GM21723 (cell line): ENCODE measurements around the gene KLHL30.

Experiments used
- ATAC-seq: cut with Tn5 transposase; IDR thresholded peaks from one replicate; pipeline ENCODE4 v1.9.1; 2021; ENCODE audit warnings: mild to moderate bottlenecking, moderate library complexity; ENCODE audit not compliant: unreplicated experiment

KLHL30 gene

DNA sequence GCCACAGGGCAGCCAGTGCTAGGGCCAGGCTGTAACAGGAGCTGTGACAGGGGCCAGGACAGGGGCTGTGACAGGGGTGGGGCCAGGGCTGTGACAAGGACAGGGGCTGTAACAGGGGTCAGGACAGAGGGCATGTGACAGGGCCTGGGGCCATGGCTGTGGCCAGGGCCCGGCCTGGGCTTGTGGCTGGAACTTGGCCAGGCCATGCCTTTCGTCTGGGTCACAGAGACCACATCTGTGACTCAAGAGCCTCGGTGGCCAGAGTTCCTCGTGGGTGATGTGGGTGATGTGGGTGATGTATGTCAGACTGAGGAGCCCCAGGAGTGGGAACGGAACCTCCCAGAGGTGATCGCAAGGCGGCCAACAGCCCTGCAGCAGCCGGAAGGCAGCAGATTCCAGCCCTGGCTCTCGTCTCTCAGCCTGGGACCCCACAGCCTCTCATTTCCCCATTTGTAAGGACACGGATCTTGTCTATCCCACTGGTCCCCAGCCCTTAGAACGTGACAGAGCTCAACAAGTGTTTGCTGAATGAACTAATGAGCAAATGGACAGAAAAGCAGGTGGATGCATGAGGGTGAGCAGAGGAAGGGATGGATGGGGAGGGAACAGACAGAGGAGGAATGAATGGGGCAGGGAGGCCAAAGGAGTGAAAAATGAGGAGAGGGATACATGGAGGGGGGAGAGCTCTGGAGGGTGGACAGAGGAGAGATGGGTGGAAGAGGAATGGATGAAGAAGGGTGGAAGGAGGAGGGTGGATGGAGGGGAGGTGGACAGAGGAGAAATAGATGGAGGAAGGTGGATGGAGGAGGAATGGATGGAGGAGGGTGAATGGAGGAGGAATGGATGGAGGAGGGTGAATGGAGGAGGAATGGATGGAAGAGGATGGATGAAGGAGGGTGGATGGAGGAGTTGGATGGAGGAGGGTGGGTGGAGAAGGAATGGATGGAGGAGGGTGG lies 21.0 kb upstream of the KLHL30 start:
- no peak for ATAC-seq

DNA sequence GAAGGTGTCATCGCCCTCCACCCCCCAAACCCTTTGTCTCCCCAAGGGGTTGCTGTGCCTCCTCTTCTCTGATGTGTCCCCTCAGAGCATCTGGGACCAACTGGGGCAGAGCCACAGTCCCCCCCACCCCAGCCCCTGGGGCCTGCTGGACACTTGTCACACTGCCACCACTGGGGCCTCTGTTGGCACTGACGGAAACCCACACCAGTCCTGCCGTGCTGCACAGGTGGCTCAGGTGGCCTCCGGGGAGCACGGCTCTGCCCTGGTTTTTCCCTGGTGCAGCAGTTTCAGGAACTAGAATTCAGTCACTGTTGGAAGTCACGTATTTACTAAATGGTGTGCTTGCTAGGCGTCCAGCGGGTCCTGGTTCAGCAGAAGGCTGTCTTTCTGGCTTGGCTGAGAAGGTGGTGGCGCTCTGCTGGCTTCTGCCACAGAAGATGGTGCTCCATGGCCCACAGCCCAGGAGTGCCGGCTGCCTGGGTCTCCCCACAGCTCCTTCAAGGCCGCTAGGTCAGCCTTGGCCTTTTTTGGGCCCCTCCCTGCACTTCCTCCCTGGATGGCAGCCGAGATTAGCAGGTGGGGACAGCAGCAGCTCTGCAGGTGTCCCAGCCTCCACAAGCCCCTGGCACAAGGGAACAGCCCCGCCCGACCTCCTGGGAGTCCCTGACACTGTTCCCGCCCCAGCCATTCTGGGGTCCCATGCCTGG lies 18.6 kb upstream of the KLHL30 start:
- ATAC-seq: no peak

DNA sequence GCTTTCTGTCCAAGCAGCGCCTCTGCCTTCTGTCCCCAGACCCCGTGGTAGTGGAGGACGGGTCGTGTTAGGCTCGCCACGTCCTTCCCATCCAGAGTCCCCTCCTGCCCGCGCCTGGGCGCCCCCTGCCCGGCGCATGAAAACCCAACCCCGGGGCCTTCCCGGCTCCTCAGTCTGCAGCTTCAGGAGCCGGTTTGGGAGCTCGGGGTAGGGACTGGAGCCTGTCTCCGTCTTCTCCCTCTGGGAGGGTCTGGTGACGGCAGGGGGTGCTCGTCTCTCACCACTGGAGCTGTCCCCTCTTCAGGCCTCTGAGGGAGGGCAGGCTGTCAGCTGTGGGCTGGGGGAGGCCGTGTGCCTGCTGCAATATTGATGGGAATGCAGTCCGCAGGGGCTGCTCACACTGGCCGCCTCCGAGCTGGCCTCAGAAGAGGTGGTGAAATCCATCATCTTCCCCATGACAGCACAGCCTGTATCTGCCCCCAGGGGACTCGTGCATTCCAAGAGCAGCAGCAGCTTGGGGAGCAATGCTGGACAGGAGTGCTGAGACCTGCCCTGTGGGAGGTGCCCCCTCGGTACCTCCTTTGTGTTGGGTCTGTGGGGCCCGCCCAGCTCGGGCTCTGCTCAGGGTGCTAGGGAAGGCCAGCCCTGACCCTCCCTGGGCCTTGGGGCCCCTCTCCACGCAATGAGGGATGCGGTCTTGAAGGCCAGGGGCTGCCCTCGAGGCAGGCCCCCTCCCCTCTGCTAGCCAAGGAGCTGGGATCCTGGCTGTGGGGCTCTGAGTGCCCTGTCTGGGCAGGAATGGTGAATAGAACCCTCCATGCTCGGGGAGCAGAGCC lies 17.8 kb upstream of the KLHL30 start:
- no peak for ATAC-seq

DNA sequence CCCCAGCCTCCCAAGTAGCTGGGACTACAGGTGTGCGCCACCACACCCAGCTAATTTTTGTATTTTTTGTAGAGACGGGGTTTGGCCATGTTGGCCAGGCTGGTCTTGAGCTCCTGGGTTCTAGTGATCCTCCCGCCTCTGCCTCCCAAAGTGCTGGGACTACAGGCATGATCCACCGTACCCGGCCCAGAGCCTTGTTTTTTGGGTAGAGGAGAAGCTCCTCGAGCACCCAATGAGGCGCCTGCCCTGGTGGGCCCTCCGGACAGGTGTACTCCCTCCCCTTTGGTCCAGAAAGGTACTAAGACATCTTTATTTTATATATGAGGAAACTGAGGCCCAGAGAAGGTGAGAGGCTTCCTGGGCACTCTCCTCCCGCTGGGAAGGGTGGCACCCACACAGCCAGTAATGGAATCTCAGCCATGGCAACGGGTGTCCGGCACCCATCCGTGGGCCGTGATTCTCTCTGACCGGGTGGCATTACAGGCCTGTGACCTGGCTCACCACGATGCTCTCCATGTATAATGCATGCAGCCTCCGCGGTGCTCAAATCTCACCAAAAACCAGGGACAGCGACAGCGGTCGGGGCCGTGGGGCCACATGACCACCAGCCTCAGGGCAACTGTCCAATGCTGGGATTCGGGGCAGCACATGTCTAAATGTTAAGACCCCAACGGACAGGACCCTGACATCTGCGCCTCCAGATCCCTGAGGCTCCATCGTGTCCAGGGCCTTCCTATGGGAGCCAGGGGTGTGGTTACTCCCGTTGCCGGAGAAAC lies 16.8 kb upstream of the KLHL30 start:
- no peak for ATAC-seq

DNA sequence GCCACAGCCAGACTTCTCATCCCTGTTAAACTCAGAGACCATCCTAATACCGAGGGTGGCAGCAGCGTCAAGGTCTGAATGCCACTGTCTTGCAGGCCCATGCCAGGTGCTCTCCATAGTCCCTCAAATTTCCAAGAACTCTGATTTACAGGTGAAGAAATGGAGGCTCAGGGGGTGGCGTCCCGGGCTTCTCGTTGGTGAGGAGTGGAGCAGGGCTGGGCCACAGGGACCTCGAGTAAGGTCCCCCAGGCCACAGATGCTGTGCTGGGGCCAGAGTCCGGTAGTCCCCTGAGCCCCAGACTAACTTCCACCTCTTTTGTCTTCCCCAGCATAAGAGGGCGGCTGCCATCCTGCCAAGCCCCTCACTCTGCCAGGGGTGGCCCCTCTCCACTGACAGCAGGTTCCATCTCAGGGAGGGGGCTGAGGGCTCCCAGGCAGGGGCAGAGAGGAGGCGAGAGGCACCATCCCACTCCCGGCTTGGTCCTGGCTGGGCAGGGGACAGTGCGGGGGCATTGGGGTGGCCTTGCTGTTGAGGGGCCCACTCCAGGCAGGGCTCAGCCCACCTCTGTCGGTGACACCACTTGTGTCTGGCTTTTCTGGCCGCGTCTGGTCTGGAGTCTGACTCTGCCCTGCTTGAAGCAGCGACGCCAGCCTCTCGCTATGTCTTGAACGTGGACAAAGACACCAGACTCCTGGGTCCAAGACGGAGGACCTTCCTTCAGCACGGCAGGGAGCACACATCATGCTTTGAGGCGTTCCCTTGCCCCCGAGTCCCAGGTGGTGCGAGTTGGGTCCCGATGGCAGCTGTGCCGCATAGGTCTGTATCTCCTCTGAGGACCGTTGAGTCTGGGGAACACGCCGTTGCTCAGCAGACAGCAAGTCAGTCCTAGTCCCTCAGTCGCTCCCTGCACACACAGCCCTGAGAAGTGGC lies 15.9 kb upstream of the KLHL30 start:
- ATAC-seq: no peak

DNA sequence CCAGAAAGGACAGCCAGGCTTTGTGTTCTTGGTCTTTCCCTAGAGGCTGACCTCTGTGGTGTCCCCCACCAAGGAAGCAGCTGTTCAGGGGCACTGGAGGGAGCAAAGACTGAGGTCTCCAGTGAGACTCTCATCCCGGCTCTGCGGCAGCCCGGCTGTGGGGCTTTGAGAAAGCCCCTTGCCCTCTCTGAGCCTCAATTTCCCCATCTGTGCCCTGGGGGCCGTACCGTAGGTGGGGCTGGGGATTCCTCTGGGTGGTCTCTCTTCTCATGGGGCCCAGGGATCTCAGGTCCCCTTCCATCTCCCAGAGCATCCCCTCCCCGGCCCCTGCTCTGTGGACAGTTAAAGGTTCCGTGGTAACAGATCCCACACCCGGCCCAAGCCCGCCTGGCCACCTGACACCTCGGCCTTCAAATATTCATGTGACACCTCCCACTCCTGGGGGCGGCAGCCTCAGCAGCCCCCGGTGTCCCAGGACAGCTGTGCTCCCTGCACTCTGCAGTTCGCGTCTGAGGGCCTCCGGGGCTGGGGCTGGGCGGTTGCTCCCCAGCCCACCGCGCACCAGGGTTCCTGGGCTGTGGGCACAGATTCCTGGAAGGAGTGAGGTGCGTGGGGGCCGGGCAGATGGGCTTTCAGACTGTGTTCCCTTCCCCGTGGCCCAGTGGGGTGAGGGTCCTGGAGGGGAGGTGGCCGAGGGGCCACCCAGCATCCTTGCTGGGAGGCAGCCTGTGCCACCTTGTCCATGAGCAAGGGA lies 15.1 kb upstream of the KLHL30 start:
- ATAC-seq: no peak

DNA sequence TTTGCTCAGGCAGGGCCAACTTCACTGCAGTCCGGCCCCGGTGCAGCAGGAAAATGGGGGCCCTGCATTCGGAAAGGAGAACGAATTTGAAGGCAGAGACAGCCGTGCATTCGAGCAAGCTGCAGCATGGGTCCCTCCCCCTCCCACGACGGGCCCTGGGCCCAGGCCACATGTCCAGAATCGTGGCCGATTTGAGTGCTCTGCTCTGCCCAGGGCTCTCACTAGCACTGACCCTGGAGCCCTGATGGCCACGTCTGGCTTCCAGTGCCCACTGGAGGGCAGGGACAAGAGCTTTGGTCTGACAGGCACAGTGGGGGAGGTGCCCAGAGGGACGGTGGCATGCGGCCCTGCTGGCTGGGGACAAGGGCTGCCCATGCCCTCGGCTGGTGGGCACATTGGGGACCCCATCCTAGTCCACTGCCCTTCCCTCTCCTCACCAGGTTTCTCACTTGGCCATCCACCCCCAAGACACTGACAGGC lies 14.4 kb upstream of the KLHL30 start:
- ATAC-seq: no peak

DNA sequence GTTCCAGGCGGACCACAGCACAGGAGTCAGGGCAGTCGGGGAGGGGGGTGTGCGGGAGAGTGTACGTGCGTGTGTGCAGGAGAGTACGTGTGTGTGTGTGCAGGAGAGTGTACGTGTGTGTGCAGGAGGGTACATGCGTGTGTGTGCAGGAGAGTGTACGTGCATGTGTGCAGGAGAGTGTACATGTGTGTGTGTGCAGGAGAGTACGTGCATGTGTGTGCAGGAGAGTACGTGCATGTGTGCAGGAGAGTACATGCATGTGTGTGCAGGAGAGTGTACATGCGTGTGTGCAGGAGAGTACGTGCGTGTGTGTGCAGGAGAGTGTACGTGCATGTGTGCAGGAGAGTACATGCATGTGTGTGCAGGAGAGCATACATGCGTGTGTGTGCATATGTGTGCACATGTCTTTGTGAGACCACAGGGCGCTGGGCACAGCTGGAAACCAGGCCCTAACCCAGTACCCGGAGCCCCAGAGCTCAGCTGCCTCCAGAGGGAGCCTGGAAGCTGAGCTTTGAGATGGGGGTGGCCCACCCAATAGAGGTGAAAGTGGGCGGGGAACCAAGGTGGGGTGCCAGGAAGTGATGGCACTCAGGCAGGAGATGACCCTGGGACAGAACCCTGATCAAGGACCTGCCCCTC lies 13.9 kb upstream of the KLHL30 start:
- no peak for ATAC-seq

DNA sequence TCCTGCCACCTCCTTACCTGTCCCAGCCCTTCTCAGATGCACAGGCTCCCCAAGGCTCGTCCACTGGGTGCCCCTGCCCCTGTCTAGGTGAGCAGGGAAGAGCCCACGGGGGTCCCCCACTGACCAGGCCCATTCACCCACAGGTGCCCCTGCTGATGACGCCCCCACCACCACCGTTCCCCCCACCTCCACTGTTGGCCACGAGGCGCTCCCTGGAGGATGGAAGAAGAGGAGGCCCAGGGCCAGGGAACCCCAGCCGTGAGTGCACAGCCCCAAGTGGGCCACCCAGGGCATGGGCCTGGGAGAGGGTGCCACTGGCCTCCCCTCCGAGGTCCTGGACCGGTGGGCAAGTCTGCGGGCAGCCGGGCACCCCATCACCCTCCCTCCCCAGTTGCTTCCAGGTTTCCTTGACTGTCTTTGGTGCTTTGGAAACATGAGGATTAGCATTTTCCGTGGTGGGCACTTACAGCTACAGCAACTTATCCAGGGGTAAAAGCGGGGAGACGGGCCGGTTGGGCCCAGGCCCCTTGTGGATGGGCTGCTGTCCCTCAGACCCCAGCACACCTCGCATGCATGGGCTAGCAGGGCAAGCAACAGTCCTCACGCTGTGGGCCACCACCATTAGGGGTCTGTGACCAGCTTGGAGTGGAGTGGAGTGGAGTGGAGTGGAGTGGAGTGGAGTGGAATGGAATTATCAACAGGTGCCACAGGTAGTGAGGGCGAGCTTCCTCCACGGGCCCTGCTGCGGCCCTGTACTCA lies 13.2 kb upstream of the KLHL30 start:
- ATAC-seq: no peak

DNA sequence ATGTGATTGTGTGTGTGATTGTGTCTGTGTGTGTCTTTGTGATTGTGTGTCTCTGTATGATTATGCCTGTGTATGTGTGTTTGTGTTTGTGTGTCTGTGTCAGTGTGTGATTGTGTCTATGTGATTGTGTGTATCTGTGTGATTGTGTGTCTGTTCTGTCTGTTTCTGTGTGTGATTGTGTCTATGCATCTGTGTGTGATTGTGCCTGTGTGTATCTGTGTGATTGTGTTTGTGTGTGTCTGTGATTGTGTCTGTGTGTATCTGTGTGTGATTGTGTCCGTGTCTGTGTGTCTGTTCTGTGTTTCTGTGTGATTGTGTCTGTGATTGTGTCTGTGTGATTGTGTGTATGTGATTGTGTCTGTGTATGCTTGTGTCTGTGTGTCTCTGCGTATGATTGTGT lies 12.1 kb upstream of the KLHL30 start:
- no peak for ATAC-seq

DNA sequence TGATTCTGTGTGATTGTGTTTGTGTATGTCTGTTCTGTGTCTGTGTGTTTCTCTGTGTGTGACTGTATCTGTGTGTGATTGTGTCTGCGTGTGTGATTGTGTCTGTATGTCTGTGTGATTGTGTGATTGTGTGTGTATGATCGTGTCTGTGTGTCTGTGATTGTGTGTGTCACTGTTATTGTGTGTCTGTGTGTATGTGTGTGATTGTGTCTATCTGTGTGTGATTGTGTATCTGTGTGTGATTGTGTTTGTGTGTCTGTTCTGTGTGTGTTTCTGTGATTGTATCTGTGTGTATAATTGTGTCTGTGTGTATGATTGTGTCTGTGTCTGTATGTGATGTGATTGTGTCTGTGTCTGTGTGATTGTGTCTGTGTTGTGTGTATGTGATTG lies 11.7 kb upstream of the KLHL30 start:
- no peak for ATAC-seq

DNA sequence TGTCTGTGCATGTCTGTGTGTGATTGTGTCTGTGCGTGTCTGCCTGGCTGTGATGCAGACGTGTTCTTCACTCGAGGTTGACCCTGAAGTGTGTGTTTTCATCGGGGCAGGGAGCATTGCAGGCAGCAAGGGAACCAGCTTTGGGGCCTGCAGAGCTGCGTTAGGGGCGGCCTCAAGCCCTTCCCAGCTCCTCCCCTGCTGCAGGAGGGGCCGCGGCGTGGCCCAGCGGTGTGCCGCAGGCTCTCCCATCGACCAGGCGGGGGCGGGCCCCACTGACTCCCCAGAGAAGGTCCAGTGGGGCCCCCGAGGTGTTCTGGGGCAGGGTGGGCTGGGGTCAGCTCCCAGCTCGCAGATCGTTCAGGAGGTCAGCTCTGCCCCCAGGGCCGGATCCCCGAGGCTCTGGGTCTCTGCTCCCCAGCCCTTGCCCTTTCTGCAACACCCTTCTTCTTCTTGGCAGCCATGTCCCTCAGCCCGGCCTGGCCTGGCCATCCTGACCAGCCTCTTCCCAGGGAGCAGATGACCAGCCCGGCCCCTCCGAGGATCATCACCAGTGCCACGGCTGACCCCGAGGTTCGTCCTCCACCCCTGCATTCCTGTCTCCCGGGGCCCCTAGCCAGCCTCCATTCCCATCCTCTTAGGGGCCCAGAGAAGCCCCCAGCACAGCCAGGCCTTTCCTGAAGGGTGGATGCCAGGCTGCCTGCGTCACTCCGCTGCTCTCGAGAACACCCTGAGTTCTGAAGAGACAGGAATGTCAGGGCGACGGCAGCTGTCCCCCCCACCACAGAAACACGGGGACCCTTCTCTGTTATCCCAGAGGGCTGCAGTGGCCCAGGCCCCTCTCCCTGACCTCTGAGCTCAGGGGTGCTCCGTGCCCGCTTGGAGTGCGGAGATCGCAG lies 11.1 kb upstream of the KLHL30 start:
- no peak for ATAC-seq

DNA sequence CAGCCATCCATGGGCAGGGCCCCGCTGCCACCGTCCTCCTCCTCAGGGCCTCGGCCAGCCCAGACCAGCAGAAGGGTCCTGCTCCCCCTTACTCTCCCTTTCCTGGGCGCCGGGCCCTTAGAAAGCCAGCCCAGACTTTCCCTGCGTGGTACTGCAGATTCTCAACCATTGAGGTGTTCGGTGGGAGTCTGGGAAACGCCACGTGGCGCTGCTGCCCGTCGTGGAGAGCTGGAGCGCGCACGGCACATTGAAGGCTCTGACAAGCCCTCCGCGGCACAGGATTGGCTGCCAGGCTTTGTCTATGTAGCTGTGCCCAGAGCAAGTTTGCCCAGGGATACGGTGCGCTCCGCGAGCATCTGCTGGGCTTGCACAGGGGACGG lies 10.4 kb upstream of the KLHL30 start:
- ATAC-seq: no peak

DNA sequence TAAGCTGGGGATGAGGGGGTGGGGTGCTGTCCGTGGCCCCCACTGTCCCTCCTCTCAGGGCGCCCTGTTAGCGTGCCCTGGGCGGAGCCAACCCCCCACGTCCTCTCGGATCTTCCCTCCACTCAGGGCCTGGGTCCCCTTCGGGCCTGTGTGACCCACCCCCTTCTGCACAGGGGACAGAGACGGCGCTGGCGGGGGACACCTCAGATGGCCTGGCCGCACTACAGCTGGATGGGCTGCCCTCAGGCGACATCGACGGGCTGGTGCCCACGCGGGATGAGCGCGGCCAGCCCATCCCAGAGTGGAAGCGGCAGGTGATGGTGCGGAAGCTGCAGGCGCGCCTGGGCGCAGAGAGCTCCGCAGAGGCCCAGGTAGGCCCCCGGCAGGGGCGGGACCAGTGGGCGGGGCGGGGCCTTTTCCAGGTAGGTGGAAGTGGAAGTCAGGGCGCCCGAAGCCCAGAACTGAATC lies 9.9 kb upstream of the KLHL30 start:
- no peak for ATAC-seq

DNA sequence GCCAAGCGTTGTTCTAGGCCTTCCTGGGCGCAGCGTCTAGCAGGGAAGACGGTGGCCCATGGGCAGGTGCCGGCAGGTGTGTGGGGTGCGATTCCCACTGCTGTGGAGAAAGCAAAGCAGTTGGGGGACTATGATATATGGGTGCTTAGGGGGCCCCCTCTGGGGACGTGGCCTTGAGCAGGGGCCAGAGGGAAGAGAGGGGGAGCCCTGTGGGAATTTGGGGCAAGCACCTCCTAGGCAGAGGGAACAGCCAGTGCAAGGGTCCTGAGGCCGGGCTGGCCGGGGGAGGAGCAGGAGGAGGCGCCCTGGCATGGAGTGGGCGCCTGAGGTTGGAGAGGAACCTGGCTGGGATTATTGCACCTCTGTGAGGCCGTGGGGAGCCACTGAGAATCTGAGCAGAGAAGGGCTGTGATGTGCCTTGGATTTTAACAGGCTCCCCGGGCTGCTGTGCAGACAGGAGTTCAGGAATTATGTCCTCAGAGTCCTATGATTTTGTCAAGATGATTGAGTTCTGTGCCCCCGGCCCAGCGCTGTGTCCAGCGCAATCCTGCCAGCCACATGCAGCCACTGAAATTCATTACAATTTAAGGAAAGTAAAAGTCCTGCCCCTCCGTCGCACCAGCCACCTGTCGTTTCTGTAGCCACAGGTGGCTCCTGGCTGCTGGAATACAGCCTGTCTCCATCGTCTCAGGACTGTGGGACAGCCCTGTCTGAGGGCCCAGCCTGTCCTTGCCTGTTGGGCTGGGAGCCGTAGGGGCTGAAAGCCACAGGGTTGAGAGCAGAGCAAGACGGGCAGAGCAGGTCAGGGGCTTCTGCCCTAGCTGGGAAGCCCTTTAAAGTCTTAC lies 9.1 kb upstream of the KLHL30 start:
- ATAC-seq: no peak
